DMS53 treated with DMSO at 0.1 percent for 48 hours (cell line): Measurements from ENCODE around the gene CNTN4.
A peak's percentile ranks its signal among the peaks of the same experiment; 100 is the strongest.

Experiments used
- DNase-seq: peaks from one replicate; lab custom pipeline; 2025; ENCODE audit not compliant: unreplicated experiment; lab: John Stamatoyannopoulos, UW

The CNTN4 gene

DNA sequence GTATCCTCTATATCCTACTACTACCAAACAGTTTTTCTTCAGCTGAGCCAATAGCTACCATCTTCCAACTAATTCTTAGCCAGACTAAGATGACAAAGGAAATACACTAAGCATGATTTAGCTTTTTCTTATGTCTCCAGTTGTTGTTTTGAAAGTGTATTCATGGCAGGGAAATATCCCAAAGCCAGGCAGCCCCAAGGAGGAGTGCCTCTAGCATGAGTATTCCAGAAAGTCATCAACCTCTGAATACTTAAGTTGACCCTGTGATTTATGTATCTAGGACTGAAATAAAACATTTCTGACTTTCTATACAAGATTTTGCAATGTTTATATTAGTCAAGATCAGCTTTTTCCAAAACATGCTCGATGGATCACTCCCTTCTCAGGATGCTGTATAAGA, 562.4 kb downstream of the CNTN4 start:
- no peak for DNase-seq

DNA sequence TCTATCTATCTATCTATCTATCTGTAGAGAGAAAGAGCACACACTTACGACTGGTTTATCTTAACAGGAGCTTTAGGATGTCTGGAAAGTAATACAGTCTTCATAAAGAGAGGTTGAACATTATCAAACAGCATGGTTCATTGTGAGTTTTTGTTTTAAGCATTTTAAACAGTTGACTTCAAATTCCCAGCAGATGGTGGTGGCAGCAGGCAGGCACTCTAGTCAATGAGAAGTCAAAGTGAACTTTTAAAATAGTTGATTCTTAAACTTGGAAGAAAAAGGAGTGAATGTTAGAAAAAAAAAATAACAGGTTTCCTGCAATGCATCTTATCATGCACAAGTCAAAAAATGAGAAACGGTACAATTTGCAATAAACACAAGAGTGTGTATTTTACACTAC, 578.8 kb downstream of the CNTN4 start:
- no peak for DNase-seq

DNA sequence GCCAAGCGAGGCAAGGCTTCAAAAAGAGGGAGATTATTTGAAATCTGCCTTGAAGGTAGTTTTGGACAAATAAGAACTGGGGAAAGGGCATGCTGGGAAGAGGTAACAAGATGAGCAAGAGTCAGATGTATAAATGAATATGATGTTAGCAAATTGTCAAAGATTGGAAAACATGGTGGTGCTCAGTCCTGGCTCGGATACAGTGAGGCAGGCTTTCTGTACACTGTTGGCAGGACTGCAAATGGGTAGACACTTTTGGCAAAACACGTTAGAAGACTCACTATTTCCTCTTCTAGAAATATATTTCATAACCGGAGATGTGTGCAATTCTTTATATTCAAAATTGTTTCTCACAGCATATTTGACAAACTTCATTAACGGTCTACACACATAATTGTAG, 581.6 kb downstream of the CNTN4 start:
- DNase-seq = no peak

DNA sequence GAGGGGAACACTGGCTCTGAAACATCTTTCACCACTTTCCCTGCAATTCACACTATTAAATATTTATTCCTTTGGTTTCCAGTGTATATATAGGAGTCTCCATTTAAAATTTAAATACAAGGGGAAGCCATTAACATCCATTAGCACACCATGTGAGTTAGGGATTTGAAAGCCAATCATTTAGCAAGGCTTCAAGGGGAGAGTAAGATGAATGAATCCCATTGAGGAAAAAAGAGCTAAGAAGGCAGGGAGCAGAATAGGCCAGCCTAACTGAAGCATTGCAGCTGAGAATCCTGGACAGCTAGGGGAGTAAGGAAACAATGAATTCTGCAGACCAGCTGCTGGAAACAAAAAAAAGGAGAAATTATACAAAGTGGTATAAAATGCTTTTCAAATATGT, 585.4 kb downstream of the CNTN4 start:
- no peak for DNase-seq

DNA sequence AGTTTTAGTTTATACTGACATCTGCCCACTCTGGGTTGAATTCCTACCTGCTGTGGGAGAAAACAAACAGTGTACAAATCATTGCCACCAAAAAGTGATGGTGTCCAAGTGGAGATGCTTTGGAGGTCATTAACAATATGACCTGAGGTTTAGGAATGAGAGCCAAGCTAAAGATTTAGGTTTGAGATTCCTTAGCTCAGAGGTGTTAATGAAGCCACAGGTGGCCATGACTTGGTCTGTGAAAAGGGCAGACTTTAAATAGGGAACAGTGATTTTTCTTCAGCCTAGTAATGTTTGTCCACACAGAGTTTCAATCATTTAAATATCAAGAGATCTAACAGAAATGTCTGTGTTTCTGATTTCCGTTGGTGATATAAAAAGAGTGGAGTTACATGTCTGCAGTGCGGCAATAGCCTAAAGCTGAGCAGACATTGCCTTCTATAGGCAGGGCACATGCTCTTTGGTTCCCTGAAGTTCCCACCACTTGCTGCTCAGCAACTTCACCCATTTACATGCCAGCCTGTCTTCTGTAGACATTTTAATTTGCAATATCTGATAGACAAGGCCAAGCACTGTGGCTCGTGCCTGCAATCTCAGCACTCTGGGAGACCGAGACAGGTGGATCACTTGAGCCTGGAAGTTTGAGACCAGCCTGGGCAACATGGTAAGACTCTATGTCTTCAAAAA, 588.3 kb downstream of the CNTN4 start:
- no peak for DNase-seq

DNA sequence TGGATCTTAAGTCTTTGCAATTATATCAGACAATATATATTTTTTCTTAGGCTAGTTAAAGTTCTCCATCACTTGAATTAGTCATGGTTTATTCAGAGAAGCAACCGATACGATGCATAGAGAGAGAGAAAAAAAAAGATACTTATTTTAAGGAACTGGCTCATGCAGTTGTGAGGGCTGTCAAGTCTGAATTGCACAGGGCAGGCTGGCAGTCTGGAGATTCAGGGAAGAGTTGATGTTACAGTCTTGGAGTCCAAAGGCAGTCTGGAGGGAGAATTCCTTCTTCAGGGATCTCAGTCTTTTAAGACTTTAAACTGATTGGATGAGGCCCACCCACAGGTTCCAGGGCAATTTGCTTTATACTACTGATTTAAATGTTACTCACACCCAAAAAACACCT, 598.9 kb downstream of the CNTN4 start:
- DNase-seq = no peak

DNA sequence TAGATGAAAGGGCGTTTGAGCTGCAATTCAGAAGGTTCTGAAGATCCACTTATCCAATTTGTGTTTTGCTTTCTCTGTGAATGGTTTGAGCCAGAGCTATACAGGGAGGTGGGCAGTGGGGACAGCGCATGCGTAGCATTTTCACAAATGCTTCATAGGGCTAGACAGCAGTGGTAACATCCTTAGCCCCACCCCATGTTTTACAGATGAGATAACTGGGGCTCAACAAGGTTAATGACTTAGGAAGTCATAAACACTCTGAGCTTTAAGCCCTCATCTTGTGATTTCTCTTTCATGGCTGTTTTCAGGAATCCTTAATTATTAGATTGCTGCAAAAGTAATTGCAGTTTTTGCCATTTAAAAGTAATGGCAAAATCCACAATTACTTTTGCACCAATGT, 602.8 kb downstream of the CNTN4 start:
- no peak for DNase-seq

DNA sequence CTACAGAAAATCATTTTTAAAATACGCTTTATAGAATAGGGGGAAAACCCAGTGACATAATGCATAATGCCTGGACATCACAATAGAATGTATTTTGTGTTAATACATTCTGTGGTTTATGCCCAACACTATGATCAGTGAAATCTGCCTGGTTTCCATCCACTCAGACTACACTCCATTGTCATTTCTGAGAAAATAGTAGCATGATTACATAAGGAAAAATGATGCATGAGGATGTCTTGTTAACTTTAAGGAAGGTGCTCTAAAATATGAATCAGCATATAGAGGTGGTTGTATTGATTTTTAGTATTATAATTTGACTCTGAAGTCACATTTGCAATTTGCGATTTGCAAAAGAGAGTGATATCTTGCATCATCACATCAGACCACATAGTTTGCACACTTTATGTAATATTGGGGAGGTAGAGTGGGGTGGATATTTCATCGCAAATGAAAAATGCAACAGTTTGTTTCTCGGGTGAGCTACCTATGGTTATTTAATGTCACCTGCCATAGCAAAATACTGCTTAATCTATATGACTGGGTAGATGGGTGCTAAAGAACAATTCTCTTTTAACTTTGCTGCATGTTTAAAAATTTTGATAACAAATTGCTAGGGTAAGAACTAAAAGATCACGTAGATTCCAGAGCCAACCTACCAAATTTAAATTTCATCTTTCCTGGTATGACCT, 607.6 kb downstream of the CNTN4 start:
- DNase-seq = no peak

DNA sequence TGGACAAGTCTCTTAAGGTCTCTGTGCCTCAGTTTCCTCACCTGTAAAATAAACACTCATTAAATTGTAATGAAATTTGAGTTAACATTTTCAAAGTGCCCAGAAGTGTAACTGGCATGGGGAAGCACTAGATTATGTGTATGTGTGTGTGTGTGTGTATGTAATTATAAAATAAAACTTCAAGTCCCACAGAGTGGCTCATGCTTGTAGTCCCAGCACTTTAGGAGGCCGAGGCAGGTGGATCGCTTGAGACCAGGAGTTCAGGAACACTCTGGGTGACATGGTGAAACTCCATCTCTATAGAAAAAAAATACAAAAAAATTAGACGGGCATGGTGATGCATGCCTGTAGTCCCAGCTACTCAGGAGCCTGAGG, 608.2 kb downstream of the CNTN4 start:
- DNase-seq = no peak

DNA sequence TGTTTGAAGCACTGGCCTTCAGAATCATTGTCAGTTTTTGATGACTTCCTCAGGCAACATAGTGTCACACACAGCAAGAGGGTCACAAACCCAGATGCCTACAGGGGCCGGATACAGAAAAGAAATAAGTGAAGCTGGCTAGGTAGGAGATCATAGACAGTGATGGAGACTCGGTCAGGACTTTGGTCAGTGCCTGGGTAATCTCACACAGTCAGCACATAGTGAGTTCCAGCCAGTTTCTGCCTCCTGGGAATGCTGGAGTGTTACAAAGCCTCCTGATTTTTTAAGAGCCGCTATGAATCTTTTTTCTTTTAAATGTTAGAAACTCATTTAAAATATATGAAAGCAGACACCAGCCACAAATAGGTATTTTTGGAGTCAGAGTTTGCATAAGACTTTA, 612.4 kb downstream of the CNTN4 start:
- DNase-seq = no peak

DNA sequence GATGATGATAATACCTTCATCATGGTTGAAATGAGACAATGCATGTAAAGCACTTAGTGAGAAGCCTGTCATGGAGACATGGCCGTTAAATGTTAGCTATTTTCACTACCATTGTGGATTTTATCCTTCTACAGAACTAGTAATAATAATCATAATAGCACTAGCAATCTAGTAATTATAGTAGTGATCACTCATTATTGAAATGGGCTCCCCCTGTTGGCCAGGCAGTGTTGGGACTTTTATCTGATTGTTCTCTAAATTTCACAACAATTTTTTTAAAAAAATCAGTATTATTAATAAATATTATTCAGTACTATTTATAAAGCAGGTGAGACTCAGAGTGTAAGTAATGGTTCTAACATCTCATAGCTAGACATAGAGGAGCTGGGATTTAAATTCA, 615.3 kb downstream of the CNTN4 start:
- no peak for DNase-seq

DNA sequence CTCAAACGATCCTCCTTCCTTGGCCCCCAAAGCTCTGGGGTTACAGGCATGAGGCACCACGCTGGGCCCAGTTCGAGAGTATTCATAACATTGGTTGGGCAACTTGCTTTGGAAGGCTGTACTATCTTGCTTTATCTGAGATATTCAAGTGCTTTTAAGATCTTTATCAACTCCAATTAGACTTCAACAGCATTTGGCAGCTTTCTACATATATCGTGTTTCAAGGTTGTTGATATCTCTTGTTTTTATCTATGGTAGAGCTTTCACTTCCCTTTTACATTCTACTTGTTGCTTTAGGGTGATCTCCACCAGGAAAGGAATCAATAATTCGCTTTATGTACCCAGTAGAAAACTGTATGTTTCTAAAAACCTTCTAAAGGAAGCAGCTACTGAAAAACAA, 616.2 kb downstream of the CNTN4 start:
- no peak for DNase-seq

DNA sequence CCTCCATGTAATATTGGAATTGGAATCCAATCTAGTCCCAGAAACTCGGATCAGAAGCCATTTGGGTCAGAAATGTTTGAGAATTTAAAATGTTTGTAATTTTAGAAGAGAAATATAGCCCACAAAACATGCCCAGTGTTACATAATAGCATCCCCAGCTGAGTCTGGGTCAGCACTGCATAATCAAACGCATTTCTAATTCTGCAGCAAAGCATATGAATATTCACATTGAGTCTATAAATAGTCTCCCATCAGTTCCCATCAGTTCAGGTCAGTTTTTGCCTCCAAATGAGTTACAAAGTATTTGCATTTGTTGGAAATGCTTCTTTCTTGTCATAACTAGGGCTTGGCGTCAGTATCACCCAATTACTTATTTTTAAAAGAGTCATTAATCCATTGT, 628.4 kb downstream of the CNTN4 start:
- no peak for DNase-seq

DNA sequence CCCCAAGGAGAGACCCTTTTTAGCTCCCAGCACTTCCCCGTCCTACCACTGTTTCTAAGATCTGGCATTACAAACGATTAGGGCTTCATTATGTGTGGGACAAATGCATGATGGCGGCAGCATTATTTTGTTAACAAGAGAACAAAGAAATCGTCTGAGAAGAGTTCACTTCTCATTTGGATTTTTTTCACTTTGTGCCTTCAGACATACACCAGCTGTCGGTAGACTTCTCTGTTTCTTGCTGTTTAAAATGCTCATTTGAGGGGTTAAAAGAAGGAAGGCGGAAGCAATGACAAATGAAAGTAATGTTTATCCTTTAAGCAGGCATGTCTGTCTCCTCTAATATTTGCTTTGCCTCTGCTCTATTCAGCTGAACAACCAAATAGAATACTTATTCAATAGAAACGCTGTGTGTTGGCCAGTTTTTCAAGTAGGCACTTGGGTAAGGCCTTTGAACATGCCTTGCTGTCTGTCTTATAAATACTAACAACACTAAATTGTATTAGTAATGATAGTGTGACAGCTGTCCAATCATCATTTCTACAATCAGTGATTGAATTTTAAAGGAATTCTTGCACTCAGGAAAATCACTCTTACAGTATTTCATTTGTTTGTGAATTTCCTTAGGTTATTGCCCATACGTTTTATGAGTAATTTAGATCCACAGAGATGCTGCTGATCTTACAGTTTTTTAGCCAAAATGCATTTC, 629.1 kb downstream of the CNTN4 start:
- DNase-seq = peak; percentile 41

DNA sequence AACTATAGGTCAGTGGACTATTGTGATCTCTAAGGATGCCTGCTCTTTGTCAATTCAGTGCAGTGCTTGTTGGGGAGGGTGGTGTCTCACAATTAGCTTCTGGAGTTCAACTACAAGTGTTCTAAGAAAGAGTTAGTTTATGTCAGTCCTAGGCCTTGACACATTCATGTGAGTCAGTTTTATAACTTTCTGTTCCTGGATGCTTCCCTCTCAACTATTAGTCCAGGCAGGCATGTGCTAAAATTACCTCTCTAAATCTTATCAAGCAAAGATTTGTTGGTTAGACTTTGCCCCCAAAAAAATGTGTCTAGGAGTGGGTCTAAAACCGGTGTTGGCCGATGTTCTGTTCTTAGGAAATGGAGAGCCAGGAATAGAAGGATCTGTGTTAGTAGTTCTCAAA, 633.2 kb downstream of the CNTN4 start:
- DNase-seq = no peak

DNA sequence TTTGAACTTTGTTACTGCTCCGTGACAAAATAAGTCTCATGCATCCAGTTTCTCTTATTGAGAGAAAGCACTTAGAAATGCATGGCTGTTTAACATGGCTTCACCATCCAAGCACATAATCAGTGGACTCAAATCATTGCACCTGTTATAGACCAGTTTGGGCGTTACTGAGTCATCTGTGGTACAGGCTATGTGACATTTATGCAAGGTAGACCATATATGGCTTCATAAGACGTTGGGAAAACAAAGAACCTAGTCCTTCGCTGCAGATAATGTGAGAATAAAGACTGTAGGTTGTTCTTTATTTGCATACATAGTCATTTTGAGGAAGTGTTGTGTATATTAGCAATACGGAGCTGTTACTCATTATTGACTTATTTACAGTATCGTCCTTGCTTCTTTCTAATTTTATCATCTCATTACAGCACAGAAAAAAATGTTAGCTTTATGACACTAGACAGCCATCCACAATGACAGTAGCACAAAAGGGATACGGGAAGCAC, 636.8 kb downstream of the CNTN4 start:
- peak; percentile 47 for DNase-seq

DNA sequence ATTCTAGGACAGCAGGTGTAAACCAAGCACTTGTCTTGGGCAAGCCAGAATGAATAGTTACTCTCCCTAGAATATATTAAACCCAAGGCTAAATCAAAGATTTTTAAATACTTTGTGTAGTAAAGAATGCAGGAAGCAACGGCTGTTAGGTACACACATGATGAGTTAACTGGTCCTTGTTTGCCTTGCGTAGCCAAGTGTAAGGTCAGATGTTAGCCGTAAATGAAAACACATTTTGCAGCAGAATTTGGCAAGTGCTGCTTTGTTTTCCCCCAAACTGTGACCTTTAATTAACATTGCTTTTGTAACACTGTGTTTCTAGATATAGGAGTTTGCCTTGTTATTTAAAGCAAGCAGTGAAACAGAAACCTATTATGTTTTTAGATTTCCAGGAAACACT, 642.9 kb downstream of the CNTN4 start:
- no peak for DNase-seq

DNA sequence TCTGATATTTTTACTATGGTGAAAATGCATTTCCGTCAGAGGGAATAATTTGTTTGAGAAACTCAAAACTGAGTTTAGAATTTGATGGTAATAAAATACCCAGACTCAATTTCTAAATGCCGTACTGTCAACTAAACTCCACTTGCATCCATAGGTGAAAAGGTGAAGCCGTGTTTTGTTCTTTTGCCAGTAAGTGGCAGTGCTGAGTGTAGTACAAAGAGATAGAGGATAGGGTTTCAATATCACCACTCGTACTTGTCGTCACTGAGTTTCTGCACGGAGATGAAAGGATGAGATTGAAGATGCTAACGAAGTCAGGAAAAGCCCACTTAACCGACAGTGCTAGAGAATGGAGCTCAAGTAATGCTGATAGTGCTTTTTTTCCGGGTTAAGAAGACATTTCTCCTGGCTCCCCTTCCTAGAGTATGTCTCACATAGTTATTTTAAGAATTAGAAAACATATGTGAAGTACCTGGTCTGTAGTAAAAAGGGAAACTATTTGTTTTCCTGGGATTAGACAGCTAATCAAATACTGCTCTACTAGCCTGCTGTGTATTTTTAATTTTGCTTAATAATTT, 666.4 kb downstream of the CNTN4 start:
- DNase-seq = peak; percentile 29

DNA sequence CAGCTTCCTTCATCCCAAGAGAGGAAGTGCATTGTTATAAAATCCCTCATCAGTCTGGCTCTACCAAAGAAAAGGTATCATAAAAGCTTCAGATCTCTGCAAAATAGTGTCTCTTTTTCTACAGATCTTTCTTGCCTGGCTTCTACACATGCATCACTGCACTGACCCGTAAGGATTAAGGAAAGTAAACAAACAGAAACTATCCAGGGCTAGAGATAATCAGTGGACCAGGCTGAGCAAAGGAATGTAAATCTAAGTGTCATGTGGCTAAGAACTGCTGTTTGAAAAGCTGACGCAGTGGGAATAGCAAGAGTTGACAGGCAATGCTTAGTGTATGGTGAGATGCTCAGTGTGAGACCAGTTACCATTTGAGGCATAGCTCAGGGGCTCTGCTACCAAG, 671.8 kb downstream of the CNTN4 start:
- peak; percentile 0 for DNase-seq

DNA sequence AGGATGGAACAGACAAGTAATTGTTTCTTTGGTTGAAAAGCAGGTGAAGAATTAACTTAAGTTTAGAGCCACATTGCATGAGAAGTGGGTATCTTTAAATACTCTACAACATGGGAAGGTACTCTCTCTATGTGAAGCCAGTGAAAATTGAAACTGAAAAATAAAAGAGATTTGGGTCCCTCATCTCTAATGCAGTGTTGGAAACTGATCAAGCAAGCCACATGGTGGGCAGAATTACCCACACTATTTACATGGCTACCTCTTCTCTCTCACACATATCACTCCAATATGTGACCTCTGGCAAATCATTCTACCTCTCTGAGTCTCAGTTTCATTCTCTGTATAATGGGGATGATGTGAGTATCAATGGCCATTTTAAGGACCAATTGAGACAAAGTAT, 672.5 kb downstream of the CNTN4 start:
- DNase-seq = no peak

DNA sequence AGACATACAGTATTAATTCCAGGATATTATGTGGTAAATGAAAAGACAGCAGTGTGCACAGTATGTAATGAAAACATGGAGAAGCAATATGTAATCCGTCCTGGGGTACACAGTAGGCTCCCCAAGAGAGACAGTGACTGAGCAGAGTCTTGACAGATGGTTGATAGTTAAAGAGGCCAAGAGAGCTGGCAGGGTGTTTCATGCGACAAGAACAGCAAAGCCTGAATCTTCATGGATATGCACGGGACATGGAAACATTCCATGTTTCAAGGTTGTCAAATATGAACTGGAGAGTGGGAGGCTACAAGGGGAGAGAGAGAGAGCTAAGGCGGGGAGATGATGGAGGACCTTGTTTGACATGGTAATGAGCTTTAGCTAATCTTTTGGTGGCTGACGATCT, 673.1 kb downstream of the CNTN4 start:
- no peak for DNase-seq

DNA sequence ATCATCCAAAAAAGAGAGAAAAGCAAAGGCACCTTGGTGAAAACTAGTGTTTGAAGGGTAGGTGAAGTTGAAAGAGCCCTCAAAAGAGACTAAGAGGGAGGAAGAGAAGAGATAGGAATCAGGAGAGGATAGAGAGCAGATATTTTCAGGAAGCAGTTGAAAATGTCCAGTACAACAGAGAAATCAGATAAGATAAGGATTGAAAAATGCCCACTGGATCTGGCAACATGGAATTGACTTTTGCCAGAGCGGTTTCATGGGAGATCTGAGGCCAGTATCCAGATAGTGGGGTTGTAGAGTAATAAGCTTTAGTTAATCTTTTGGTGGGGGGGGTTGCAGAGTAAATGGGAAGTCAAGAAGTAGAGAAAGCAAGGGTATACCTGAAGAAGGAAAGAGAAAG, 674.1 kb downstream of the CNTN4 start:
- no peak for DNase-seq
